GM19395 (cell line): ENCODE measurements around the gene COL5A1.

Experiments
- ATAC-seq: cut with Tn5 transposase; IDR thresholded peaks from one replicate; pipeline ENCODE4 v1.9.1; 2021; ENCODE audit warnings: mild to moderate bottlenecking, moderate library complexity; ENCODE audit not compliant: unreplicated experiment

COL5A1 gene

GRCh38 chr9:134606951-134607731, 34.5 kb upstream of the COL5A1 start:
- no peak for ATAC-seq

- no peak for ATAC-seq
These were observed 33.6 kb upstream of the COL5A1 start for GRCh38 chr9:134607971-134608370.

- ATAC-seq = no peak
These were observed 30.6 kb upstream of the COL5A1 start for GRCh38 chr9:134611046-134611445.

- ATAC-seq = no peak
These were observed 29.3 kb upstream of the COL5A1 start for GRCh38 chr9:134612309-134612708.

- ATAC-seq = no peak
These were observed 28.9 kb upstream of the COL5A1 start for GRCh38 chr9:134612715-134613114.

GRCh38 chr9:134614256-134614655, 27.3 kb upstream of the COL5A1 start:
- ATAC-seq = no peak

- no peak for ATAC-seq
These were observed 25.3 kb upstream of the COL5A1 start for GRCh38 chr9:134616341-134616740.

- no peak for ATAC-seq
These were observed 24.4 kb upstream of the COL5A1 start for GRCh38 chr9:134617246-134617645.

- ATAC-seq = no peak
These were observed 23.8 kb upstream of the COL5A1 start for GRCh38 chr9:134617836-134618162.

GRCh38 chr9:134618163-134618832, 23.3 kb upstream of the COL5A1 start:
- ATAC-seq = no peak

GRCh38 chr9:134618833-134619447, 22.7 kb upstream of the COL5A1 start:
- no peak for ATAC-seq

GRCh38 chr9:134619448-134619982, 22.1 kb upstream of the COL5A1 start:
- no peak for ATAC-seq

- ATAC-seq = no peak
These were observed 21.5 kb upstream of the COL5A1 start for GRCh38 chr9:134619983-134620661.

GRCh38 chr9:134620751-134621557, 20.6 kb upstream of the COL5A1 start:
- ATAC-seq = no peak

- no peak for ATAC-seq
These were observed 20.0 kb upstream of the COL5A1 start for GRCh38 chr9:134621558-134622110.

GRCh38 chr9:134622896-134623257, 18.7 kb upstream of the COL5A1 start:
- no peak for ATAC-seq

- ATAC-seq = no peak
These were observed 18.1 kb upstream of the COL5A1 start for GRCh38 chr9:134623258-134624066.

- no peak for ATAC-seq
These were observed 17.4 kb upstream of the COL5A1 start for GRCh38 chr9:134624137-134624591.

- ATAC-seq = no peak
These were observed 16.9 kb upstream of the COL5A1 start for GRCh38 chr9:134624621-134625181.
